Cardiac muscle cell (in vitro differentiated cells and primary cell): Measurements from ENCODE around the gene PAX5. TPM values are rescaled to one million over a fixed set of nuclear protein-coding genes. Genes with fewer than 3 reads are reported as not detected.

ENCODE experiments used
- DNase-seq, 2 donors: peaks; one replicate each; pipeline versions ENCODE4 v3.0.0 to v3.0.0-alpha.2; 2010 to 2017; ENCODE audit warnings: low read depth in 1 of 2, low spot score in 1 of 2
- H3K27ac ChIP-seq: fragments of 200-600 bp; sonication (generic); 2 replicates; pipeline ENCODE4 v1.5.1; 2016
- H3K27me3 ChIP-seq: fragments of 200-600 bp; sonication (generic); 2 replicates; pipeline ENCODE4 v1.6.0; 2016; ENCODE audit warnings: control low read depth
- H3K36me3 ChIP-seq: fragments of 200-600 bp; sonication (generic); 2 replicates; pipeline ENCODE4 v1.5.1; 2016; ENCODE audit warnings: control low read depth
- H3K4me1 ChIP-seq: fragments of 200-600 bp; sonication (generic); 2 replicates; pipeline ENCODE4 v1.8.1; 2017; ENCODE audit warnings: low read depth, mild to moderate bottlenecking, mixed run types
- H3K4me3 ChIP-seq: fragments of 200-600 bp; sonication (generic); 2 replicates; pipeline ENCODE4 v1.5.1; 2016; ENCODE audit warnings: mild to moderate bottlenecking
- H3K9me3 ChIP-seq: fragments of 200-600 bp; sonication (generic); 2 replicates; pipeline ENCODE4 v1.5.1; 2017; ENCODE audit warnings: low read depth, mild to moderate bottlenecking, control low read depth
- CTCF ChIP-seq: IDR thresholded peaks from 2 replicates; pipeline ENCODE4 v1.5.1; 2012; ENCODE audit warnings: low read depth, mild to moderate bottlenecking, low read length
- polyA plus RNA-seq: library from polyadenylated mRNA; unstranded; fragments of >200 nt; fragmentation: Nextera tagmentation; extraction: Ambion mirVana; gene quantifications from 2 replicates; pipeline ENCODE4 v1.2.1, GENCODE V29; 2016
- total RNA-seq: library from RNA; depleted of rRNA; stranded (reverse); fragments of >200 nt; gene quantifications from 2 replicates; pipeline ENCODE4 v1.2.3, GENCODE V29; 2016

The PAX5 gene
- total and polyA plus RNA-seq, 2 experiments from 2014 or later = not detected

- Histone ChIP-seq H3K27ac (no peak overlapping the region), H3K27me3 (peaks cover 13% of the 10 kb centered on the region), H3K4me3 (no peak overlapping the region), H3K9me3 (no peaks in the 10 kb centered on the region), H3K4me1 (no peaks in the 10 kb centered on the region), H3K36me3 (no peaks in the 10 kb centered on the region)
- no peak for TF ChIP-seq CTCF
- no peak for DNase-seq
Observed at GRCh38 chr9:36942891-36943290, 91.2 kb downstream of the PAX5 start.

- Histone ChIP-seq H3K4me3 (no peak overlapping the region), H3K9me3 (no peaks in the 10 kb centered on the region), H3K27ac (no peak overlapping the region), H3K36me3 (no peaks in the 10 kb centered on the region), H3K4me1 (no peaks in the 10 kb centered on the region), H3K27me3 (peaks cover 21% of the 10 kb centered on the region)
- no peak for DNase-seq
- no peak for TF ChIP-seq CTCF
Observed at GRCh38 chr9:36941441-36941840, 92.6 kb downstream of the PAX5 start.

DNA sequence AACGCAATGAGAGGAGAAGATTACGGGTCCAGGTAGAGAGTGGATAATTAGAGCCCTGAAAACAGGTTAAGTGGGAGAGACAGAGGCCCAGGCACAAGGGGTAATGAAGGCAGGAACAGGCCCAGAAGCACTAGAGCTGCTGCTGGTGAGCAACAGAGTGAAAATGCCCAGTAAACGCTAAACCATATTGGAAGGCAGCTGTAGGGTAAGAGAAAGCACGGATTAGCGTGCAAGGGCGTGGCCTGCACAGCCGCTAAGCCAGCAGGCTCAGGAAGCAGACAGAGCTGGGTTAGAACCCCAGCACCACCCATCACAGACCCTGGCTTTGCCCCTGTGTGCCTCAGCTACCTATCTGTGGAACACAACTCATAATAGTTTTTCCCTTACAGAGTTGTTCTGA is 93.2 kb downstream of the PAX5 start:
- DNase-seq = no peak
- no peak overlapping the region for H3K27ac ChIP-seq
- H3K4me3 ChIP-seq = no peak overlapping the region
- no peak for TF ChIP-seq CTCF
- H3K4me1 ChIP-seq = no peaks in the 10 kb centered on the region
- H3K27me3 ChIP-seq = peaks cover 23% of the 10 kb centered on the region
- H3K9me3 ChIP-seq = no peaks in the 10 kb centered on the region
- H3K36me3 ChIP-seq = no peaks in the 10 kb centered on the region

GRCh38 chr9:36940500-36940853 is 93.6 kb downstream of the PAX5 start:
- no peaks in the 10 kb centered on the region for H3K36me3 ChIP-seq
- DNase-seq = no peak
- H3K27me3 ChIP-seq = peaks cover 23% of the 10 kb centered on the region
- H3K4me1 ChIP-seq = no peaks in the 10 kb centered on the region
- no peak overlapping the region for H3K4me3 ChIP-seq
- no peaks in the 10 kb centered on the region for H3K9me3 ChIP-seq
- no peak overlapping the region for H3K27ac ChIP-seq
- no peak for TF ChIP-seq CTCF

- no peak for DNase-seq
- H3K27me3 ChIP-seq = peaks cover 23% of the 10 kb centered on the region
- no peak for TF ChIP-seq CTCF
- no peak overlapping the region for H3K4me3 ChIP-seq
- no peaks in the 10 kb centered on the region for H3K4me1 ChIP-seq
- no peaks in the 10 kb centered on the region for H3K36me3 ChIP-seq
- no peak overlapping the region for H3K27ac ChIP-seq
- H3K9me3 ChIP-seq = no peaks in the 10 kb centered on the region
Observed at GRCh38 chr9:36939655-36940499, 94.2 kb downstream of the PAX5 start.
